Thyroid gland (tissue), 4 donors: ENCODE data around the gene INPP1. TPM values are rescaled to one million over a fixed set of nuclear protein-coding genes. Genes with fewer than 3 reads are reported as not detected.
"Not testable (repeated sequence)": the region's sequence is repeated elsewhere in the genome, so short reads cannot be mapped to it uniquely, and the experiment has no call there.

ENCODE experiments used
- DNase-seq, 2 donors: peaks; one replicate each; pipeline ENCODE4 v3.0.0-alpha.2; 2019
- H3K27ac ChIP-seq, 3 donors: fragments of 200-600 bp; sonication (generic); 1 replicate in 2 of 3; 2 replicates in 1 of 3; pipeline ENCODE4 v1.5.1; 2016 to 2019; ENCODE audit warnings: mild to moderate bottlenecking in 1 of 3, moderate library complexity in 1 of 3
- H3K27me3 ChIP-seq: fragments of 200-600 bp; sonication (generic); one replicate; pipeline ENCODE4 v1.5.1; 2019
- H3K36me3 ChIP-seq, 2 donors: fragments of 200-600 bp; sonication (generic); one replicate each; pipeline ENCODE4 v1.5.1; 2016 to 2019
- H3K4me1 ChIP-seq, 2 donors: fragments of 200-600 bp; sonication (generic); one replicate each; pipeline ENCODE4 v1.5.1; 2017 to 2019
- H3K4me3 ChIP-seq, 3 donors: fragments of 200-600 bp; sonication (generic); replicated peaks in 1 of 3; 1 replicate in 2 of 3; 2 replicates in 1 of 3; pipeline ENCODE4 v1.5.1; 2016; ENCODE audit warnings: mild to moderate bottlenecking in 1 of 3
- H3K9me3 ChIP-seq: fragments of 200-600 bp; sonication (generic); one replicate; pipeline ENCODE4 v1.5.1; 2017
- POLR2A ChIP-seq, 2 donors: fragments of 450-650 bp; IDR thresholded peaks; one replicate each; pipeline ENCODE4 v1.6.1; 2017; ENCODE audit warnings: antibody characterized with exemption in 2 of 2, mild to moderate bottlenecking in 2 of 2, moderate library complexity in 1 of 2
- WGBS, 2 donors: methylation state at CpG; one replicate each; pipeline ENCODE4 v1.1.5; 2017; 5-methylcytosine and 5-hydroxymethylcytosine counted together
- intact Hi-C: fragments of 100-400 bp; cut with DNase I; formaldehyde crosslinking; loops from one replicate; pipeline ENCODE4 v1.15.1; 2023
- total RNA-seq, 4 donors: library from RNA; depleted of rRNA; stranded (reverse); fragments of >200 nt; gene quantifications; one replicate each; pipeline ENCODE4 v1.2.3, GENCODE V29; 2016
- TF ChIP-seq, protein P1 (sequence below), 6 experiments: fragments of 200-600 bp in 3 of 6; fragments of 450-650 bp in 3 of 6; sonication (generic) in 3 of 6; IDR thresholded peaks; one replicate each; pipeline ENCODE4 v1.5.1; 2016 to 2019; ENCODE audit warnings: antibody characterized with exemption in 6 of 6, mild to moderate bottlenecking in 2 of 6, inconsistent platforms in 1 of 6, moderate library complexity in 1 of 6

The INPP1 gene
- total RNA-seq, 4 donors from 2014 or later, result 15.6 to 45.3 (median 21.2) TPM

DNA sequence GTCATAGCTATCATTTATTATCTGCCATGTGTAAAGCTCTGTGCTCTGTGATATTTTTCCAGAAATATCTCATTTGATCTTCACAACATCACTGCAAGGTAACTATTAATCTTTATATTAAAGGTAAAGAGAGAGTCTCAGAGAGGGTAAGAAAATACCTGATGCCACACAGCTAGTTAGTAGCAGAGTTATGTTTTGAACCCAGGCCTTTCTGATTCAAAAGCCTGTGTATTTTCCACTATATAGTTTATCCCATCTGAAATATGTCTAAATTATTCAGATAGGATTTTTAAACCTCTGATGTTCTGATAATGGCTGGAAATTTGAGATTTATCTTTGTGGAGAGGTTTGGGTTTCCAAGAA, 10.1 kb downstream of the INPP1 start:
- Histone ChIP-seq H3K36me3 (no peaks in the 10 kb centered on the region), H3K27ac (no peak overlapping the region), H3K4me1 (peaks cover 10 to 18% of the 10 kb centered on the region in 2 donors), H3K9me3 (no peaks in the 10 kb centered on the region), H3K27me3 (no peaks in the 10 kb centered on the region), H3K4me3 (no peak overlapping the region)
- no peak for DNase-seq
- TF ChIP-seq POLR2A (IDR thresholded peaks at IDR 0.05), result no peak
- TF ChIP-seq, protein P1, sequence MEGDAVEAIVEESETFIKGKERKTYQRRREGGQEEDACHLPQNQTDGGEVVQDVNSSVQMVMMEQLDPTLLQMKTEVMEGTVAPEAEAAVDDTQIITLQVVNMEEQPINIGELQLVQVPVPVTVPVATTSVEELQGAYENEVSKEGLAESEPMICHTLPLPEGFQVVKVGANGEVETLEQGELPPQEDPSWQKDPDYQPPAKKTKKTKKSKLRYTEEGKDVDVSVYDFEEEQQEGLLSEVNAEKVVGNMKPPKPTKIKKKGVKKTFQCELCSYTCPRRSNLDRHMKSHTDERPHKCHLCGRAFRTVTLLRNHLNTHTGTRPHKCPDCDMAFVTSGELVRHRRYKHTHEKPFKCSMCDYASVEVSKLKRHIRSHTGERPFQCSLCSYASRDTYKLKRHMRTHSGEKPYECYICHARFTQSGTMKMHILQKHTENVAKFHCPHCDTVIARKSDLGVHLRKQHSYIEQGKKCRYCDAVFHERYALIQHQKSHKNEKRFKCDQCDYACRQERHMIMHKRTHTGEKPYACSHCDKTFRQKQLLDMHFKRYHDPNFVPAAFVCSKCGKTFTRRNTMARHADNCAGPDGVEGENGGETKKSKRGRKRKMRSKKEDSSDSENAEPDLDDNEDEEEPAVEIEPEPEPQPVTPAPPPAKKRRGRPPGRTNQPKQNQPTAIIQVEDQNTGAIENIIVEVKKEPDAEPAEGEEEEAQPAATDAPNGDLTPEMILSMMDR (IDR thresholded peaks at IDR 0.05), result no peak
- intact Hi-C loops, result no loop called here

DNA sequence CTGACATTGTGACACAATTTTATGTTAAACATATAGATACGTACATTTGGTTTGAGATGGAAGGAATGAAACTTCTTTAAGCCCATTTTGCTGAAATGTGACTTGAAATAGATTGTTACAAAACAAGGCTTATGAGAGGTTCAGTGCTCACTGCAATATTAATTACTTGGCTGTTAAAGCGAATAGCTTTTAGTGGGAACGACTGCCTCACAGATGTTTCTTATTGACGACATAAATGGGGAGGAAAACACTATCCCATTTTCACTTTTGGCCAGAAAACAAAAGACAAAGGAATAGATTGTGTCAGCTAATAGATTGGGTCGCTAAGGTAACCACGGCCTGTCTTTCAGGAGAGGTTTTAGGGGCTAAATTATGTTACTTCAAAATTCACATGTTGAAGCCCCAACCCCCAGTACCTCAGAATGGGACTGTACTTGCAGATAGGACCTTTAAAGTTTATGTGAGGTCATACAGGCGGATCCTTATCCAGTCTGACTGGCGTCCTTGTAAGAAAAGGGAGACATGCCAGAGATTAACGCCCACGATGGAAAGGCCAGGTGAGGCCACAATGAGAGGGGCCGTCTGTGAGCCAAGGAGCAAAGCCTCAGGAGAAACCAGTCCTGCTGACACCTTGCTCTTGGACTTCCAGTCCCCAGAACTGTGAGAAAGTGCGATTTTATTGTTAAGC, 10.8 kb downstream of the INPP1 start:
- intact Hi-C loops, result no loop called here
- no peaks in the 10 kb centered on the region for H3K27me3 ChIP-seq
- no peak overlapping the region for H3K4me3 ChIP-seq
- peaks cover 16 to 23% of the 10 kb centered on the region in 2 donors for H3K4me1 ChIP-seq
- 83 to 90% methylated on average over 12 of the region's 12 CpGs for WGBS, 2 donors
- TF ChIP-seq, protein P1 (IDR thresholded peaks at IDR 0.05), result no peak
- TF ChIP-seq POLR2A (IDR thresholded peaks at IDR 0.05), result no peak
- no peaks in the 10 kb centered on the region for H3K36me3 ChIP-seq
- DNase-seq, result no peak
- H3K27ac ChIP-seq, result no peak overlapping the region
- H3K9me3 ChIP-seq, result no peaks in the 10 kb centered on the region

DNA sequence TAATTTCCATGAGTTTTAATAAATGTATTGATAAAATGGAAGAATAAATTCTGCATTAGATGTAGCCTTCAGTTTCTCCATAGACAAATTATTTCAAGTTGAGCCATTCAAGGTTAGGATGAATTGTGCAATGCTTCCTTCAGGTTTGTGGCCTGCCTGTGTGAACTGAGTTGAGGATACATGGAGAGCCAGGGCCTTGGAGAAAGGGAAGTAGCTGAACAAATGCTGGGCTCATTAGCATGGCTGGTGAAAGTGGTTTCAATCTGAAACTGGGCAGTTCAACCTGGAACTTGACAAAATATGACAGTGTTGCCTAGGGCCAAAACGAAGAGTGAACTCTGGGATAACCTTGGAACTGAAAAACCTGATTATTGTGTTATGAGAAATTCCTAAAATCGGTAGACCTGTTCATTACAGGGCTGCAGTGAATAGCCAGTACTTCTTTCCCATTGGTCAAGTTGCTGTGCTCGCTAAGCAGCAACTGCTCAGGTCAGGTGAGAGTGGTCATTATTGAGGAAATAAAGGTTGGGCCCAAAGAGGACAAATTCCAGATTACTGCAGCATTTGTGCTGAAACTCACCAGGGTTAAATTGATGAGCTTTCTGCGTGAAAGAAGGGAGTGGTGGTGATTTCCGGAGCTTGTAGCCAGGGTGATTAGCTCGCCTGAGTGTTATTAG, 12.7 kb downstream of the INPP1 start:
- intact Hi-C loops, result no loop called here
- Histone ChIP-seq H3K27ac (peak overlapping the region in 1 of 3 donors; percentile 34), H3K4me3 (no peak overlapping the region), H3K9me3 (no peaks in the 10 kb centered on the region), H3K36me3 (no peaks in the 10 kb centered on the region), H3K27me3 (no peaks in the 10 kb centered on the region), H3K4me1 (peaks cover 27 to 35% of the 10 kb centered on the region in 2 donors)
- TF ChIP-seq POLR2A (IDR thresholded peaks at IDR 0.05), result no peak
- TF ChIP-seq, protein P1 (IDR thresholded peaks at IDR 0.05), result no peak
- 62 to 77% methylated on average over 6 of the region's 6 CpGs for WGBS, 2 donors
- DNase-seq, result no peak

DNA sequence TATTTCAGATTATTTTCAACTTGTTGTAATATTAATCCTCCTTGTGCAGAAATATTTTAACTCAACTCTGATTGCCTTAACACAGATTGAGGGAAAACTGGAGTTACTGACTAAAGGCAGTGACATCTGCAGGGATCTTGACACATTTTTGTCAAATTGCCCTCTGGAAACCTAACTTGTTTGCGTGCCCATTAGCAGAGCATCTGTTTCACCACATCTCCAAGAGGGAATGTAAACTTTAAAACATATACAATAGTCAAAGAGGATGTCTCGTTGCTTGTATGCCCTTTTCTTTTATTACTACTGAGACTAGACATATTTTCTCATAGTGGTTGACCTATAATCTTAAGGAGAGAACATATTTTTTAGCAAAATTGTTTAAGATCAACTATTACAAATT, 14.2 kb downstream of the INPP1 start:
- 70 to 96% methylated on average over 2 of the region's 2 CpGs for WGBS, 2 donors
- no peak for DNase-seq
- TF ChIP-seq POLR2A (IDR thresholded peaks at IDR 0.05), result no peak
- TF ChIP-seq, protein P1 (IDR thresholded peaks at IDR 0.05), result no peak
- no peak overlapping the region for H3K27ac ChIP-seq
- no peaks in the 10 kb centered on the region for H3K9me3 ChIP-seq
- peaks cover 27 to 35% of the 10 kb centered on the region in 2 donors for H3K4me1 ChIP-seq
- no peaks in the 10 kb centered on the region for H3K36me3 ChIP-seq
- no peak overlapping the region for H3K4me3 ChIP-seq
- H3K27me3 ChIP-seq, result no peaks in the 10 kb centered on the region
- intact Hi-C loops, result no loop called here

DNA sequence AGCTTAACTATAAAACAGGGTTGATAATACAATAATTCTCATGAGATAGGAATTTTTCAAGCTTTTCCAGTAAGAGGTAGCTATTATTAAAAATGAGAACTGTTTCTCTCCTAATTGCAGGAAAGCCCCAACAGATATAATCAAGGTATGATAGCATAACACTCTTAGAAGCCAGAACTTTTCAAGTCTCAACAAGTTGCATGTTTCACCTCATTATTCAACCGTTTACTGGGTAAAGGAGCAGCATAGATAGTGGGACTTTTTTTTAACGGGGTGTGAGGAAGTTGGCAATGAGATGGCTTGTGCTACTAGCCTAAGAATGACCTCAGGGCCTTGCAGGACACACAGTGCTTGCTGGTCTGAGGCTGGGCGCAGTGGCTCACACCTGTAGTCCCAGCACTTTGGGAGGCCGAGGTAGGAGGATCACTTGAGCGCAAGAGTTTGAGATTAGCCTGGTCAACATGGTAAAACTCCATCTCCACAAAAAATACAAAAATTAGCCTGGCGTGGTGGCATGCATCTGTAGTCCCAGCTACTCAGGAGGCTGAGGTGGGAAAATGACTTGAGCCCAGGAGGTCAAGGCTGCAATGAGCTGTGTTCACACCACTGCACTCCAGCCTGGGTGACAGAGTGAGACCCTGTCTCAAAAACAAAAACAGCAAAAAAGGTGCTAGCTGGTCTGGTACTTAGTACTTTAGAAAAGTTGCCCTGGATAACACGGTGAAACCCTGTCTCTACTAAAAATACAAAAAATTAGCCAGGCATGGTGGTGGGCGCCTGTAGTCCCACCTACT, 15.5 kb downstream of the INPP1 start:
- H3K4me3 ChIP-seq, intact Hi-C loops, DNase-seq, H3K36me3 ChIP-seq, H3K27me3 ChIP-seq, H3K9me3 ChIP-seq: not testable (repeated sequence)
- WGBS, 2 donors, result 87 to 90% methylated on average over 8 of the region's 8 CpGs
- peak overlapping the region in 2 of 3 donors; percentile 65 to 70 for H3K27ac ChIP-seq
- peaks cover 27 to 31% of the 10 kb centered on the region in 2 donors for H3K4me1 ChIP-seq
